ENCODE data around the gene TSR3. TPM values are rescaled to one million over a fixed set of nuclear protein-coding genes. Genes with fewer than 3 reads are reported as not detected.

The TSR3 gene
- total RNA-seq, 6 experiments from 2014 or later = 73.7 to 84.6 (median 78.1) TPM

GRCh38 chr16:1314399-1315068 lies 37.1 kb downstream of the TSR3 start:
- no peak overlapping the region for H3K27ac Mint-ChIP-seq
- DNase-seq = no peak
- peaks cover 34% of the 10 kb centered on the region for H3K36me3 Mint-ChIP-seq (ENCODE audit: low read depth)
- peaks cover 14% of the 10 kb centered on the region for H3K4me1 Mint-ChIP-seq (ENCODE audit: low read depth)
- H3K27me3 Mint-ChIP-seq (ENCODE audit: insufficient read depth) = peaks cover 4% of the 10 kb centered on the region; the same call in 1 of the 2 replicates
- TF ChIP-seq CTCF (IDR thresholded peaks at IDR 0.05) = no peak
- H3K9me3 Mint-ChIP-seq = no peaks in the 10 kb centered on the region
- H3K4me3 Mint-ChIP-seq = no peak overlapping the region

- Mint-ChIP-seq H3K27ac (no peak overlapping the region), H3K4me3 (no peak overlapping the region)
Observed at GRCh38 chr16:1313721-1314369, 37.8 kb downstream of the TSR3 start.

GRCh38 chr16:1312903-1313302 lies 38.8 kb downstream of the TSR3 start:
- Mint-ChIP-seq H3K4me3 (no peak overlapping the region; the same call in 1 of the 2 replicates), H3K9me3 (no peaks in the 10 kb centered on the region), H3K4me1 (ENCODE audit: low read depth) (peaks cover 14% of the 10 kb centered on the region), H3K27me3 (ENCODE audit: insufficient read depth) (peaks cover 4% of the 10 kb centered on the region; the same call in 1 of the 2 replicates), H3K27ac (no peak overlapping the region), H3K36me3 (ENCODE audit: low read depth) (peaks cover 25% of the 10 kb centered on the region)
- TF ChIP-seq CTCF (IDR thresholded peaks at IDR 0.05) = no peak
- no peak for DNase-seq

More at GRCh38 chr16:1313721-1314369, 37.8 kb downstream of the TSR3 start:
- TF ChIP-seq CTCF (IDR thresholded peaks at IDR 0.05) = no peak
- Mint-ChIP-seq H3K9me3 (no peaks in the 10 kb centered on the region), H3K36me3 (ENCODE audit: low read depth) (peaks cover 34% of the 10 kb centered on the region), H3K4me1 (ENCODE audit: low read depth) (peaks cover 14% of the 10 kb centered on the region), H3K27me3 (ENCODE audit: insufficient read depth) (peaks cover 4% of the 10 kb centered on the region; the same call in 1 of the 2 replicates)
- DNase-seq = no peak

GRCh38 chr16:1312467-1312816 lies 39.2 kb downstream of the TSR3 start:
- H3K4me3 Mint-ChIP-seq = peak overlapping the region; percentile 97
- H3K4me1 Mint-ChIP-seq (ENCODE audit: low read depth) = peaks cover 14% of the 10 kb centered on the region
- peaks cover 23% of the 10 kb centered on the region for H3K36me3 Mint-ChIP-seq (ENCODE audit: low read depth)
- peaks cover 4% of the 10 kb centered on the region; the same call in 1 of the 2 replicates for H3K27me3 Mint-ChIP-seq (ENCODE audit: insufficient read depth)
- H3K9me3 Mint-ChIP-seq = no peaks in the 10 kb centered on the region
- no peak overlapping the region for H3K27ac Mint-ChIP-seq
- DNase-seq = no peak
- TF ChIP-seq CTCF (IDR thresholded peaks at IDR 0.05) = no peak

GRCh38 chr16:1311738-1312466 lies 39.8 kb downstream of the TSR3 start:
- no peak for DNase-seq
- no peak for TF ChIP-seq CTCF (IDR thresholded peaks at IDR 0.05)
- Mint-ChIP-seq H3K9me3 (no peaks in the 10 kb centered on the region), H3K4me1 (ENCODE audit: low read depth) (peaks cover 14% of the 10 kb centered on the region), H3K27me3 (ENCODE audit: insufficient read depth) (peaks cover 4% of the 10 kb centered on the region; the same call in 1 of the 2 replicates), H3K4me3 (peak overlapping the region; percentile 97), H3K36me3 (ENCODE audit: low read depth) (peaks cover 23% of the 10 kb centered on the region), H3K27ac (no peak overlapping the region)

Measured in HFFc6 (cell line).